Globus pallidus (tissue), 1 donor: ENCODE results near the gene TENM3.

ENCODE experiments used
- DNase-seq: peaks from one replicate; pipeline ENCODE4 v3.0.0-alpha.2; 2015; ENCODE audit warnings: low spot score

Gene TENM3

DNA sequence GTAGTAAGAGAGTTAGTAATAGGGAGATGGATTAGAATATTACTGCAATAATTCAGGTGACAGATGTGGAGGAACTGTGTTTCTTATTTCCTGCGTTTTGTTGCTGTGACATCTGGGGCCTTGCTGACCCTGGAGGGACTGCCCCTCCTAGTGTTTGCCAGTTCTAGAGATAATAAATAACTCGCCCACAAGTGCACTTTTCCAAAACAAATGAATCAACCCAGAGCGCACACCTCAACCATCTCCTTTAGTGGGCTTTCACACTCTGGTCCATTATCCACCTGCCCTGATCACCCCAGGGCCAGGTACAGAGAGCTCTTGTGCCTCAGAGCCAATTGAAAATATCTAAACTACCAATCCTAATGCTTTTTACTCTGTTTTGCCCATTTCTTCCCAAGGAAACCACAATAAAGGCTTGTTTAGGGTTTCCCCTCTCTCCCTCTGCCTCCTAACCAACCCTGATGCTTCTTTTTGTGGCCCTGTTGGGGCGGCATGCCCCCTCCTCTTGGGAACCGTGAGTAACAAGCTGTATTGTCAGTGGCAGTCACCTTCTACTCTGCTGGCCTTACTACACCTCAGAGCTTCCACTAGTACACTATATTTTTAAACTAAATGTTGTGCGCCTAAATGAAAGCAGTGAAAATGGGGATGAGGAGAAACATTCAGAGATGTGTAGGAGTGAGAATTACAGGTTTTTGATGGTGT is 270.5 kb downstream of the TENM3 start:
- no peak for DNase-seq

DNA sequence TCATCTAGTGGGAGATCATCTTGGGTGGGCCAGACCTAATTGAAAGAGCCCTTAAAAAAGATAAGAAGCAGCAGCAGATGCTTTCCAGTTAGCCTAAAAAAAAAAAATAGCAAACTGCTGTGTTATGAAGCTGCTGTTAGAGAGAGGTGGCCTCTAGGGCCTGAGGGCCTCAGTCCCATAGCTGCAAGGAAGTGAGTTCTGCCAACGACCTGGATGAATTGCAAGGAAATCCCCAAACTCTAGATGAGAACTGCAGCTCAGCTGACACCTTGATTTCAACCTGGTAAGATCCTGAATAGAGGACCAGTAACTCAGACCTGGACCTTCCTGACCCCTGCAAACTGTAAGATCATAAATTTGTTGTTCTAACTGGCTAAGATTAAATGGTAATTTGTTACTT is 275.2 kb downstream of the TENM3 start:
- no peak for DNase-seq

DNA sequence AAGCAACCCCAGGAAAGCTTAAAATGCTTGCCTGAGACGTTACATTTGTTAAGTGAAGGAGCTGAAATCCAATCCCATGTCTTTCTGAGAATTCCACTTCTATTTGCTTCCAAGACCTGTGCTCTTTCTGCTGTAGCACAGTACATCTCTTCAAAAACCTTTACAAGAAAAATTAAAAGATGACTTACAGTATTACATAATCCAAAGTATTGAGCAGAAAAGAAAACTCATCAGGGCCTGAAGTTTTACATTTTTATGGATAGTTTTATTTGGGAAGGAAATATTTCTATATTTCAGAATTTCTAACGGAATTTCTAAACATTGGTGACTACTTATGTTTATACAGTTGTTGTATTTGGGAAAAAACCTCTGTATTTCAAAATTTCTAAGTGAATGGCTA is 276.3 kb downstream of the TENM3 start:
- DNase-seq = no peak

GRCh38 chr4:182521011-182521410 is 277.8 kb downstream of the TENM3 start:
- no peak for DNase-seq

- no peak for DNase-seq
Measured at GRCh38 chr4:182528819-182529218, 285.6 kb downstream of the TENM3 start.

- no peak for DNase-seq
Measured at GRCh38 chr4:182530451-182530850, 287.2 kb downstream of the TENM3 start.

DNA sequence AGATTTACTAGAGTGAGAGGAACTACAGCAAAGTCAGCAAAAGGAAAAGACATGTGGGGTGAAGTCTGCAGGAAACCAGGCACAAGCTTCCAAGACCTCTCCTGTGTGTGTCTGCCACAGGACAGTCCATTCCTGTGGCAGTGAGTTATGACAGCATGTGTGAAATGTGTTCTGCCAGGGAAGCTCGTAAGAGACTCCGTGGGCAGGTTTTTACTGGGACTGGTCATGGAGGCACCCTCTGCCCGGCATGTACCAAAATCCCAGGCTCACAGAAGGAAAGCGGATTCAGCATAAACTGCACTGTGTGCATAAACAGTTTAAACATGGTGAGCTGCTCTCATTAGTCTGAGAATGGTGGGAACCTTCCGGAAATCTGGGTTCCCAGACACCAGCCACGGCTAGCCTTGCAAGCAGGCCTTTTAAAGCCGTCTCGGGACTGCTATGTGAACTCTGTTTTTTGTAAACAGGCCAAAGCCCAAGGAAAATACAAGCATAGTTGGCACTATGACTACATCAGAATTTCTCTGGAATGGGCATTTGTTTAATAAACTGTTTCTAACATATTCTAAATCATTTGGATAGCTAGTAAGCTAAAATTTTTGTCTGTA is 288.5 kb downstream of the TENM3 start:
- DNase-seq = no peak

- DNase-seq = no peak
Measured at GRCh38 chr4:182532441-182532840, 289.2 kb downstream of the TENM3 start.

GRCh38 chr4:182533964-182534363 is 290.8 kb downstream of the TENM3 start:
- no peak for DNase-seq

DNA sequence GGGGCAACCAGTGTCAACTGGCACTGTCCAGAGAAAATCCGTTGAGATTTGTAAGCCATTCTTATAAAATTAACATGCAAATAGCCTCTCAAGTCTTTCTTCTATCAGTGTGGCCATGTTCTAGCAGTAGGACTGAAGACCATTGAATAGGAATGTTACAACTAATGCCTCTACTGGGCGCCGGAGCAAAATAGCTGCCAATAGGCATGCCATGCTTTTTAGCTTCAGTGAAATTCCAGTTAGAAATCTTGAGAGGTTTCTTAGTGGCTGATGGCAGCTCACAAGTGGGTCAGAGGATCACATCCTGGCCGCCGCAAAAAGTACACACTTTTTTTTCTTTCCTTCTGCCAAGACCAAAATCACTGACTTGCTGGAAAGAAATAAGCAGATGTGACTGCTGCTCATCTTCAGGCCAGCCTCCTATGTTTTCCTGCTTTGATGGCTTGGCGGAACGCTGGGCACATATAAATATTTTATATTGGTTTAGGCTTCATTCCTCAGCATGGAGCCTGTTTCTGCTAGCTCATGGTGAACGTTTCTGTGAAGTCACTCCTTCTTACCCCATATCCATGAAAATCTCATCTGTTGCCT is 293.1 kb downstream of the TENM3 start:
- DNase-seq = no peak

- no peak for DNase-seq
Measured at GRCh38 chr4:182537031-182537795, 294.0 kb downstream of the TENM3 start.

- DNase-seq = no peak
Measured at GRCh38 chr4:182538031-182538430, 294.8 kb downstream of the TENM3 start.

DNA sequence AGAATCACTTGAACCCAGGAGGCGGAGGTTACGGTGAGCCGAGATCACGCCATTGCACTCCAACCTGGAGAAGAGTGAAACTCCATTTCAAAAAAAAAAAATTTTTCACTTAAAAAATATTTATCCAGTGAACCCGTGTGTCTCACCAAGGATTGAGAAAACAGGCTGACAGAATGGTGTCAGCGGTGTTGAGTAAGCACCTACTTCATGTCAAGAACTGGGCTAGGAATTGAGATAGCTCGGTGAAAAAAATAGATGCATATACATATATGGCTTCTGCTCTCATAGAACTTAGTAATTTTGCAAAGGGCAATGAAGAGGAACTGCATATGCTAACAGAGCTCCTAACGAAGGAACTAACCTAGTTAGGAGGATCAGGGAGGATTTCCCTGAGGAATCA is 297.3 kb downstream of the TENM3 start:
- no peak for DNase-seq

- no peak for DNase-seq
Measured at GRCh38 chr4:182547435-182547834, 304.2 kb downstream of the TENM3 start.

GRCh38 chr4:182548156-182548555 is 305.0 kb downstream of the TENM3 start:
- DNase-seq = no peak

DNA sequence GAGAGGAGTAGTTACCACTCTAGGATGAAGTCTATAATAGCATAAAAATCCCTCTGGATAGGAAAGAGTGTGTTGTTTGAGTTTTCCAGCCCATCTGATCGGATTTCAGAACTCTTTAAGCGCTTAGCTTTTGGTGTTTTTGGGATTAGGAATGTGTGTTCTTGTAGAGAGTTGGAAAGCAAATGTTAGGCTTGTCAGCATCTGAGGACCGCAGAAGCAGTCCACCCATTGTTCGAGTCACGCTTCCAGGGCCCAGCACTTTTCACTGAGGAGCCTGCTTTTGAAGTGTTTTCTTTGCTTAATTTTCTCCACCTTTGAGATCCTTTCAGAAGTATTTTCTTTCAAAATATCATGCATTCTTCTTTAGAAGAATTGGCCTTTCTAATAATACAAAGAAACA is 306.2 kb downstream of the TENM3 start:
- DNase-seq = no peak

- no peak for DNase-seq
Measured at GRCh38 chr4:182552948-182553347, 309.7 kb downstream of the TENM3 start.

DNA sequence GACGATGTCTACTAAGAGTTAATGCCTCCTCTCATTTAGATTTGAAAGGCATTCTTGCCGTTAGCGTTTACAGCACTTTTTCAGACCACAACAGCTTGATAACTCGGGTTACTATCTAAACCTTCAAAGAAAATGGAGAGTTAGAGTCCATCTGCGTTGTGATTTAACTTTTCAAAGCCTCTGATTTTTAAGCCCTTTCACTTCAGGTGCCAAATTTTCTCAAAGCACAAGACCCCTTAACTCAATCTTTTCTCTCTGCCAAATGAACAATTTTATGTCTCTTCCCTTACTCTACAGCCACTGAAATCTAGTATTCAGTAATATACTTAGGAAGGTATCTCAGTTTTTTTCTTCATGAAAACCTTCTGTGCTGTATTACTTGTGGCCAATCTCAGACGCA is 310.5 kb downstream of the TENM3 start:
- DNase-seq = no peak

DNA sequence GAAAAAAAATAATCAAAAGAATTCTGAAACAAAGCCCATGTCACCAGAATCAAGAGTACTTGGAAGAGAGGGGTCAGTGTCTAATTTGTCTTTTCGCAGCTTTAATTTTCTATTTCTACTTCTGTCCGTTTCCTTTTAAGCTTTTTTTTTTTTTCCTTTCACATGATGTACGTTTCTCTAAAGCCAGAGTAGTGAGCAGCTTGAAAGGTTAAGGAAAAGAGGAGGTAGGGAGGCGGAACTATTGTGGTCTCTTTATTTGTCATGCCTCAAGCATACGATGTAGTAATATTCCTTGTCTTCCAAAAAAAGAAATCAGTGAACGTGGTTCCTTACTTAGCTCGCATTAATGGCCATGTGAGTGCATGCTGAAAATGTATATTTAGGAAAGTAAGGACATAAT is 311.5 kb downstream of the TENM3 start:
- no peak for DNase-seq

DNA sequence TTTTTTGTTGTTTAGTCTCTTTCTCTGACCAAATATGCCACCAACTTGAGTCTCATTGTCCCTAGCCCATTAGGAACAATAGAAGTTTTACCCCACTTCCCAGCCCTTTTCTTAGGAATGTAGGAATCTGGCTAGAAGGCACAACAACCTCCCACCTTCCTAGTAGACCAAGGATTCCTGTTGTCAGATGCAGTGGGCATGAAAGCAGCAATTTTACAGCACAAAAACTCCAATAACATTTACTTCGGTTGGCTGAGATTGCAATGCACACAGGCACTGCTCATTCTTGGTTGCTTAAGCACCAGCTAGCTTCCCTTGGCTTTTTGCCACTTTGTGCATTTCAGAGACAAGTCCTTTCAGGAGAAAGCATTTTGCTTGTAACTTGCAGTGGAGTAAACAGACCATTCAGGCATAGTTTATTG is 312.8 kb downstream of the TENM3 start:
- DNase-seq = peak; percentile 12

GRCh38 chr4:182556580-182556979 is 313.4 kb downstream of the TENM3 start:
- DNase-seq = no peak

- DNase-seq = no peak
Measured at GRCh38 chr4:182560358-182560757, 317.2 kb downstream of the TENM3 start.

DNA sequence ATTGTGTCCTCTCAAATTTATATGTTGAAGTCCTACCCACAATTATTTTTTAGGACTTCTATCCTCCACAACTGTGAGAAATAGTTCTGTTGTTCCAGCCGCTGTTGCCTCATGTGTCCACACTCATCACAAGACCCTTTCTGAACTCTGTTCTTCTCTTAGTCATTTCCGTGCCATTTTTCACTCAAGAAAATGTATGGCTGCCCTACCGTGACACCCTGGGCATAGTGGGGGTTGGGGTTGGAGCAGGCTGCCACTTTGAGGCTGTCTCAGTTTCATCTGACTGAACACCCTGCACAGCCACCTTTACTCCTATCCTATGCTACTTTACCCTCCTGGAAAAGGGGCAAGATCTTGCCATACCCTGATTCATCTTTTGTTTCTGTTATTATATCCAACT is 319.1 kb downstream of the TENM3 start:
- DNase-seq = no peak
